ENCODE data around the gene ST7. TPM values are rescaled to one million over a fixed set of nuclear protein-coding genes. Genes with fewer than 3 reads are reported as not detected.

ST7 gene
- total RNA-seq, 1 donor from 2014 or later = 48.6 TPM

- Histone ChIP-seq H3K9me3 (no peaks in the 10 kb centered on the region), H3K4me3 (no peak overlapping the region), H3K36me3 (no peaks in the 10 kb centered on the region), H3K27ac (no peak overlapping the region), H3K4me1 (no peaks in the 10 kb centered on the region), H3K27me3 (no peaks in the 10 kb centered on the region)
- DNase-seq (no peak), ATAC-seq (no peak)
- TF ChIP-seq, protein P1, sequence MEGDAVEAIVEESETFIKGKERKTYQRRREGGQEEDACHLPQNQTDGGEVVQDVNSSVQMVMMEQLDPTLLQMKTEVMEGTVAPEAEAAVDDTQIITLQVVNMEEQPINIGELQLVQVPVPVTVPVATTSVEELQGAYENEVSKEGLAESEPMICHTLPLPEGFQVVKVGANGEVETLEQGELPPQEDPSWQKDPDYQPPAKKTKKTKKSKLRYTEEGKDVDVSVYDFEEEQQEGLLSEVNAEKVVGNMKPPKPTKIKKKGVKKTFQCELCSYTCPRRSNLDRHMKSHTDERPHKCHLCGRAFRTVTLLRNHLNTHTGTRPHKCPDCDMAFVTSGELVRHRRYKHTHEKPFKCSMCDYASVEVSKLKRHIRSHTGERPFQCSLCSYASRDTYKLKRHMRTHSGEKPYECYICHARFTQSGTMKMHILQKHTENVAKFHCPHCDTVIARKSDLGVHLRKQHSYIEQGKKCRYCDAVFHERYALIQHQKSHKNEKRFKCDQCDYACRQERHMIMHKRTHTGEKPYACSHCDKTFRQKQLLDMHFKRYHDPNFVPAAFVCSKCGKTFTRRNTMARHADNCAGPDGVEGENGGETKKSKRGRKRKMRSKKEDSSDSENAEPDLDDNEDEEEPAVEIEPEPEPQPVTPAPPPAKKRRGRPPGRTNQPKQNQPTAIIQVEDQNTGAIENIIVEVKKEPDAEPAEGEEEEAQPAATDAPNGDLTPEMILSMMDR (IDR thresholded peaks at IDR 0.05) = no peak
- intact Hi-C loops (cut with DNase I) = no loop called here
Observed at GRCh38 chr7:117269886-117270285, 316.6 kb downstream of the ST7 start.

DNA sequence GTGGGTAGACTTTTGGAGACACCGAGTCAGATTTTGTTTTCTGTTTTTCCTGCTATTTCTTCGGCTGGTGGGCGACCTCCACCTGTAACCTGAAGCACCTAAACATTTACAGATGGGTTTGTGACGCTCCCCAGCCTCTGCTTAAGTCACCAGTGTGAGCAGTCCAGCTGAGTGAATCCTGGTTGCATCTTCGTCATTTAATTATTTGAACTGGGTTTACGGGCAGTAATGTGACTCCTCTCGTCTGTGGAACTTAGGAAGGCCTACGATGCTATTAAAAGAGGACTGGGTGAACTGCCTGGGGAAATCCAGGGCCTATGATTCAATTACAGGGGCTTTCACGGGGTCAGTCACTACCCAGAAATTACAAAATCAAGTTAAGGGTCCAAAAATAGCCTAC, 317.1 kb downstream of the ST7 start:
- no peaks in the 10 kb centered on the region for H3K9me3 ChIP-seq
- no peak for ATAC-seq
- no peak for DNase-seq
- no peaks in the 10 kb centered on the region for H3K36me3 ChIP-seq
- no peaks in the 10 kb centered on the region for H3K4me1 ChIP-seq
- H3K27me3 ChIP-seq = no peaks in the 10 kb centered on the region
- no peak overlapping the region for H3K27ac ChIP-seq
- H3K4me3 ChIP-seq = no peak overlapping the region
- intact Hi-C loops (cut with DNase I) = no loop called here
- TF ChIP-seq, protein P1 (IDR thresholded peaks at IDR 0.05) = no peak

GRCh38 chr7:117271566-117271965, 318.3 kb downstream of the ST7 start:
- no peaks in the 10 kb centered on the region for H3K27me3 ChIP-seq
- no peak for DNase-seq
- no peak for ATAC-seq
- H3K36me3 ChIP-seq = no peaks in the 10 kb centered on the region
- TF ChIP-seq, protein P1 (IDR thresholded peaks at IDR 0.05) = no peak
- H3K4me1 ChIP-seq = no peaks in the 10 kb centered on the region
- H3K27ac ChIP-seq = no peak overlapping the region
- no peak overlapping the region for H3K4me3 ChIP-seq
- intact Hi-C loops (cut with DNase I) = no loop called here
- no peaks in the 10 kb centered on the region for H3K9me3 ChIP-seq

GRCh38 chr7:117272017-117272759, 318.9 kb downstream of the ST7 start:
- Histone ChIP-seq H3K27ac (no peak overlapping the region), H3K4me3 (no peak overlapping the region), H3K9me3 (no peaks in the 10 kb centered on the region), H3K36me3 (no peaks in the 10 kb centered on the region), H3K4me1 (no peaks in the 10 kb centered on the region), H3K27me3 (no peaks in the 10 kb centered on the region)
- no peak for DNase-seq
- ATAC-seq = no peak
- intact Hi-C loops (cut with DNase I) = no loop called here
- TF ChIP-seq, protein P1 (IDR thresholded peaks at IDR 0.05) = no peak

- intact Hi-C loops (cut with DNase I) = no loop called here
- TF ChIP-seq, protein P1 (IDR thresholded peaks at IDR 0.05) = no peak
- no peak for DNase-seq
- Histone ChIP-seq H3K9me3 (no peaks in the 10 kb centered on the region), H3K4me1 (no peaks in the 10 kb centered on the region), H3K27ac (no peak overlapping the region), H3K4me3 (no peak overlapping the region), H3K36me3 (no peaks in the 10 kb centered on the region), H3K27me3 (no peaks in the 10 kb centered on the region)
- no peak for ATAC-seq
Observed at GRCh38 chr7:117273325-117273724, 320.0 kb downstream of the ST7 start.
